ENCODE measurements around the gene XRCC4.

XRCC4 gene

GRCh38 chr5:83385812-83386211 is 308.5 kb downstream of the XRCC4 start:
- no peaks in the 10 kb centered on the region for H3K27me3 ChIP-seq (ENCODE audit: insufficient read depth, poor library complexity, severe bottlenecking)
- no peak for TF ChIP-seq CTCF (IDR thresholded peaks at IDR 0.05; ENCODE audit: poor library complexity, severe bottlenecking)
- no peak for ATAC-seq (ENCODE audit: low read depth)
- no peak overlapping the region for H3K27ac ChIP-seq (ENCODE audit: poor library complexity, severe bottlenecking)
- no peaks in the 10 kb centered on the region for H3K9me3 ChIP-seq (ENCODE audit: severe bottlenecking)
- no peaks in the 10 kb centered on the region for H3K4me1 ChIP-seq (ENCODE audit: insufficient read depth, poor library complexity, severe bottlenecking)
- no peak overlapping the region for H3K4me3 ChIP-seq (ENCODE audit: severe bottlenecking)
- H3K36me3 ChIP-seq (ENCODE audit: low read depth) = no peaks in the 10 kb centered on the region
- no peak for DNase-seq (ENCODE audit: low spot score)

- Histone ChIP-seq H3K4me3 (ENCODE audit: severe bottlenecking) (no peak overlapping the region), H3K27ac (ENCODE audit: poor library complexity, severe bottlenecking) (no peak overlapping the region)
- TF ChIP-seq CTCF (IDR thresholded peaks at IDR 0.05; ENCODE audit: poor library complexity, severe bottlenecking) = no peak
Measured at GRCh38 chr5:83387041-83387440, 309.7 kb downstream of the XRCC4 start.

GRCh38 chr5:83388608-83389007 is 311.3 kb downstream of the XRCC4 start:
- no peaks in the 10 kb centered on the region for H3K4me1 ChIP-seq (ENCODE audit: insufficient read depth, poor library complexity, severe bottlenecking)
- H3K36me3 ChIP-seq (ENCODE audit: low read depth) = no peaks in the 10 kb centered on the region
- H3K27ac ChIP-seq (ENCODE audit: poor library complexity, severe bottlenecking) = no peak overlapping the region
- no peaks in the 10 kb centered on the region for H3K27me3 ChIP-seq (ENCODE audit: insufficient read depth, poor library complexity, severe bottlenecking)
- H3K9me3 ChIP-seq (ENCODE audit: severe bottlenecking) = no peaks in the 10 kb centered on the region
- ATAC-seq (ENCODE audit: low read depth) (no peak), DNase-seq (ENCODE audit: low spot score) (no peak)
- TF ChIP-seq CTCF (IDR thresholded peaks at IDR 0.05; ENCODE audit: poor library complexity, severe bottlenecking) = no peak
- H3K4me3 ChIP-seq (ENCODE audit: severe bottlenecking) = no peak overlapping the region

More at GRCh38 chr5:83387041-83387440, 309.7 kb downstream of the XRCC4 start:
- ATAC-seq (ENCODE audit: low read depth) (no peak), DNase-seq (ENCODE audit: low spot score) (no peak)
- Histone ChIP-seq H3K9me3 (ENCODE audit: severe bottlenecking) (no peaks in the 10 kb centered on the region), H3K27me3 (ENCODE audit: insufficient read depth, poor library complexity, severe bottlenecking) (no peaks in the 10 kb centered on the region), H3K36me3 (ENCODE audit: low read depth) (no peaks in the 10 kb centered on the region), H3K4me1 (ENCODE audit: insufficient read depth, poor library complexity, severe bottlenecking) (no peaks in the 10 kb centered on the region)

- ATAC-seq (ENCODE audit: low read depth) (no peak), DNase-seq (ENCODE audit: low spot score) (no peak)
- H3K27ac ChIP-seq (ENCODE audit: poor library complexity, severe bottlenecking) = no peak overlapping the region
- no peaks in the 10 kb centered on the region for H3K27me3 ChIP-seq (ENCODE audit: insufficient read depth, poor library complexity, severe bottlenecking)
- H3K9me3 ChIP-seq (ENCODE audit: severe bottlenecking) = no peaks in the 10 kb centered on the region
- TF ChIP-seq CTCF (IDR thresholded peaks at IDR 0.05; ENCODE audit: poor library complexity, severe bottlenecking) = no peak
- no peaks in the 10 kb centered on the region for H3K4me1 ChIP-seq (ENCODE audit: insufficient read depth, poor library complexity, severe bottlenecking)
- H3K4me3 ChIP-seq (ENCODE audit: severe bottlenecking) = no peak overlapping the region
- no peaks in the 10 kb centered on the region for H3K36me3 ChIP-seq (ENCODE audit: low read depth)
Measured at GRCh38 chr5:83392766-83393503, 315.6 kb downstream of the XRCC4 start.

GRCh38 chr5:83393504-83393866 is 316.1 kb downstream of the XRCC4 start:
- TF ChIP-seq CTCF (IDR thresholded peaks at IDR 0.05; ENCODE audit: poor library complexity, severe bottlenecking) = no peak
- DNase-seq (ENCODE audit: low spot score) (no peak), ATAC-seq (ENCODE audit: low read depth) (no peak)
- H3K27ac ChIP-seq (ENCODE audit: poor library complexity, severe bottlenecking) = no peak overlapping the region
- no peaks in the 10 kb centered on the region for H3K36me3 ChIP-seq (ENCODE audit: low read depth)
- H3K27me3 ChIP-seq (ENCODE audit: insufficient read depth, poor library complexity, severe bottlenecking) = no peaks in the 10 kb centered on the region
- no peaks in the 10 kb centered on the region for H3K9me3 ChIP-seq (ENCODE audit: severe bottlenecking)
- H3K4me1 ChIP-seq (ENCODE audit: insufficient read depth, poor library complexity, severe bottlenecking) = no peaks in the 10 kb centered on the region
- H3K4me3 ChIP-seq (ENCODE audit: severe bottlenecking) = no peak overlapping the region
